K562 (cell line): ENCODE measurements around the gene RAD1. TPM values are rescaled to one million over a fixed set of nuclear protein-coding genes. Genes with fewer than 3 reads are reported as not detected.
A peak's percentile ranks its signal among the peaks of the same experiment; 100 is the strongest.

Experiments
- ADNP ChIP-seq: fragments of 200-800 bp; sonication (Bioruptor generic); IDR thresholded peaks from 2 replicates; pipeline ENCODE4 v1.6.1; 2016; ENCODE audit warnings: missing genetic modification characterization, missing compliant biosample characterization
- CBX5 ChIP-seq: IDR thresholded peaks from 2 replicates; pipeline ENCODE4 v1.6.1; 2014; ENCODE audit warnings: low read depth, borderline replicate concordance
- CHD1 ChIP-seq: fragments of 200-600 bp; sonication (generic); IDR thresholded peaks from one replicate; pipeline ENCODE4 v1.6.1; 2012; ENCODE audit warnings: mild to moderate bottlenecking, moderate library complexity, low read length, inconsistent platforms
- CREBBP ChIP-seq: IDR thresholded peaks from one replicate; pipeline ENCODE4 v1.6.1; 2012; ENCODE audit warnings: low read depth, mild to moderate bottlenecking, control low read depth, inconsistent platforms, low read length
- FOXJ3 ChIP-seq: sonication (generic); formaldehyde crosslinking; IDR thresholded peaks from 2 replicates; pipeline ENCODE4 v1.4.0; 2020; ENCODE audit warnings: mild to moderate bottlenecking, missing genetic modification reagents
- HDAC6 ChIP-seq: IDR thresholded peaks from 2 replicates; pipeline ENCODE4 v1.6.1; 2012; ENCODE audit warnings: low read depth, mild to moderate bottlenecking, control low read depth, inconsistent platforms, low read length, moderate library complexity
- HDAC8 ChIP-seq: fragments of 450-650 bp; IDR thresholded peaks from 2 replicates; pipeline ENCODE4 v1.6.1; 2016; ENCODE audit warnings: mild to moderate bottlenecking, missing genetic modification characterization, moderate library complexity, missing compliant biosample characterization
- HIVEP1 ChIP-seq: fragments of 250-450 bp; sonication (Bioruptor Pico); IDR thresholded peaks from 2 replicates; pipeline ENCODE4 v1.4.0; 2020; ENCODE audit warnings: mild to moderate bottlenecking
- HNRNPL ChIP-seq: fragments of 200-400 bp; formaldehyde crosslinking; IDR thresholded peaks from 2 replicates; pipeline ENCODE4 v1.6.1; 2017; ENCODE audit warnings: low read depth, mild to moderate bottlenecking, low read length
- KLF10 ChIP-seq: fragments of 250-450 bp; sonication (Bioruptor Pico); IDR thresholded peaks from 2 replicates; pipeline ENCODE4 v1.6.1; 2021; ENCODE audit warnings: matching md5 sums
- MAFK ChIP-seq: IDR thresholded peaks from 2 replicates; pipeline ENCODE4 v1.6.1; 2011; ENCODE audit warnings: low read length, improper control_type of control experiment
- MAZ ChIP-seq, 2 experiments: fragments of 450-650 bp in 1 of 2; sonication (generic) in 1 of 2; formaldehyde crosslinking; IDR thresholded peaks in 1 of 2; conservative IDR thresholded peaks in 1 of 2; 2 replicates each; pipeline versions ENCODE4 v1.4.0 to v1.5.0; 2020; ENCODE audit warnings: mild to moderate bottlenecking in 1 of 2, missing genetic modification reagents in 1 of 2
- NFRKB ChIP-seq: fragments of 450-650 bp; IDR thresholded peaks from 2 replicates; pipeline ENCODE4 v1.6.1; 2016; ENCODE audit warnings: low read depth
- POLR3G ChIP-seq: IDR thresholded peaks from 2 replicates; pipeline ENCODE4 v1.6.1; 2011; ENCODE audit not compliant: insufficient read length, insufficient replicate concordance; ENCODE audit errors: extremely low read depth
- RFX1 ChIP-seq: fragments of 450-650 bp; IDR thresholded peaks from 2 replicates; pipeline ENCODE4 v1.6.1; 2016; ENCODE audit warnings: mild to moderate bottlenecking, moderate library complexity
- TCF7 ChIP-seq: sonication (generic); IDR thresholded peaks from 2 replicates; pipeline ENCODE4 v1.6.1; 2016; ENCODE audit warnings: antibody characterized with exemption, borderline replicate concordance
- TEAD2 ChIP-seq: fragments of 450-650 bp; IDR thresholded peaks from 2 replicates; pipeline ENCODE4 v1.6.1; 2016; ENCODE audit warnings: missing genetic modification characterization, control low read depth, missing compliant biosample characterization
- TFAP4 ChIP-seq: sonication (generic); formaldehyde crosslinking; IDR thresholded peaks from 2 replicates; pipeline ENCODE4 v1.8.0; 2022; ENCODE audit warnings: missing genetic modification reagents, mild to moderate bottlenecking, moderate library complexity, borderline replicate concordance
- ZNF232 ChIP-seq: sonication (generic); formaldehyde crosslinking; IDR thresholded peaks from 2 replicates; pipeline ENCODE4 v1.8.0; 2022; ENCODE audit warnings: mild to moderate bottlenecking, missing genetic modification reagents
- polyA plus RNA-seq, 8 experiments: library from polyadenylated mRNA; depleted of rRNA in 4 of 8; stranded (reverse) in 5 of 8; unstranded in 3 of 8; fragments of >200 nt; fragmentation: Nextera tagmentation in 2 of 8; fragmentation: Illumina TruSeq in 1 of 8; extraction: Ambion mirVana in 2 of 8; extraction: Trizol in 1 of 8; gene quantifications; 2 replicates each; pipeline versions ENCODE4 v1.2.1 to v1.2.3, GENCODE V29; 2011 to 2014; ENCODE audit warnings: inconsistent platforms in 1 of 8, missing spikeins in 1 of 8
- total RNA-seq, 7 experiments: library from RNA; depleted of rRNA in 6 of 7; stranded (reverse); fragments of >200 nt in 6 of 7; fragmentation: Illumina TruSeq in 2 of 7; extraction: Trizol in 2 of 7; gene quantifications; 2 replicates each; pipeline versions ENCODE4 v1.2.1 to v1.2.3, GENCODE V29; 2011 to 2021; ENCODE audit warnings: low replicate concordance in 1 of 7
- TF ChIP-seq, protein P1 (sequence below), 2 experiments: fragments of 450-650 bp in 1 of 2; sonication (generic) in 1 of 2; formaldehyde crosslinking in 1 of 2; IDR thresholded peaks in 1 of 2; conservative IDR thresholded peaks in 1 of 2; 2 replicates each; pipeline versions ENCODE4 v1.6.1 to v1.8.1; 2016 to 2023; ENCODE audit warnings: mild to moderate bottlenecking in 2 of 2, moderate library complexity in 2 of 2, inconsistent platforms in 1 of 2, missing genetic modification reagents in 1 of 2
- TF ChIP-seq, protein P2 (sequence below): sonication (generic); formaldehyde crosslinking; IDR thresholded peaks from 2 replicates; pipeline ENCODE4 v1.8.0; 2022; ENCODE audit warnings: mild to moderate bottlenecking, low read depth, missing genetic modification reagents
- TF ChIP-seq, protein P3 (sequence below), 2 experiments: fragments of 450-650 bp; IDR thresholded peaks; 2 replicates each; pipeline ENCODE4 v1.6.1; 2018; ENCODE audit warnings: mild to moderate bottlenecking in 2 of 2, low read depth in 1 of 2; ENCODE audit not compliant: partially characterized antibody in 2 of 2

The RAD1 gene
- total and polyA plus RNA-seq, 9 of the 15 experiments (the other 6 are each of a cell fraction or from before 2014, with no cell fraction given) = 44.5 to 148 (median 60.8) TPM

- TF ChIP-seq, protein P1, sequence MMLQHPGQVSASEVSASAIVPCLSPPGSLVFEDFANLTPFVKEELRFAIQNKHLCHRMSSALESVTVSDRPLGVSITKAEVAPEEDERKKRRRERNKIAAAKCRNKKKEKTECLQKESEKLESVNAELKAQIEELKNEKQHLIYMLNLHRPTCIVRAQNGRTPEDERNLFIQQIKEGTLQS (IDR thresholded peaks at IDR 0.05) = no peak
- TF ChIP-seq, protein P1 (CRISPR knock-in tag; conservative IDR thresholded peaks at IDR 0.05) = no peak
- no peak for TF ChIP-seq FOXJ3 (CRISPR knock-in tag)
- TF ChIP-seq CREBBP = no peak
- TF ChIP-seq KLF10 (CRISPR knock-in tag) = no peak
- peak; percentile 100 for TF ChIP-seq NFRKB
- TF ChIP-seq MAZ (CRISPR knock-in tag; conservative IDR thresholded peaks at IDR 0.05 in 1 of 2, IDR thresholded peaks at IDR 0.05 in 1 of 2) = peak; percentile 81 to 94
- no peak for TF ChIP-seq HNRNPL
- no peak for TF ChIP-seq HIVEP1 (CRISPR knock-in tag)
- TF ChIP-seq RFX1 = no peak
- no peak for TF ChIP-seq HDAC8 (tag)
- TF ChIP-seq HDAC6 = no peak
- TF ChIP-seq ADNP (tag) = no peak
- no peak for TF ChIP-seq CHD1
- TF ChIP-seq, protein P2, sequence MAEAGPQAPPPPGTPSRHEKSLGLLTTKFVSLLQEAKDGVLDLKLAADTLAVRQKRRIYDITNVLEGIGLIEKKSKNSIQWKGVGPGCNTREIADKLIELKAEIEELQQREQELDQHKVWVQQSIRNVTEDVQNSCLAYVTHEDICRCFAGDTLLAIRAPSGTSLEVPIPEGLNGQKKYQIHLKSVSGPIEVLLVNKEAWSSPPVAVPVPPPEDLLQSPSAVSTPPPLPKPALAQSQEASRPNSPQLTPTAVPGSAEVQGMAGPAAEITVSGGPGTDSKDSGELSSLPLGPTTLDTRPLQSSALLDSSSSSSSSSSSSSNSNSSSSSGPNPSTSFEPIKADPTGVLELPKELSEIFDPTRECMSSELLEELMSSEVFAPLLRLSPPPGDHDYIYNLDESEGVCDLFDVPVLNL = peak; percentile 84
- TF ChIP-seq CBX5 = 0 out of 2 replicates have a peak, but pooled peaks have one; percentile 6
- no peak; the same call in 1 of the 2 replicates for TF ChIP-seq ZNF232 (CRISPR knock-in tag)
- peak; percentile 17; the same call in 1 of the 2 replicates for TF ChIP-seq MAFK
- no peak for TF ChIP-seq TCF7
- TF ChIP-seq POLR3G = no peak
- TF ChIP-seq, protein P3, sequence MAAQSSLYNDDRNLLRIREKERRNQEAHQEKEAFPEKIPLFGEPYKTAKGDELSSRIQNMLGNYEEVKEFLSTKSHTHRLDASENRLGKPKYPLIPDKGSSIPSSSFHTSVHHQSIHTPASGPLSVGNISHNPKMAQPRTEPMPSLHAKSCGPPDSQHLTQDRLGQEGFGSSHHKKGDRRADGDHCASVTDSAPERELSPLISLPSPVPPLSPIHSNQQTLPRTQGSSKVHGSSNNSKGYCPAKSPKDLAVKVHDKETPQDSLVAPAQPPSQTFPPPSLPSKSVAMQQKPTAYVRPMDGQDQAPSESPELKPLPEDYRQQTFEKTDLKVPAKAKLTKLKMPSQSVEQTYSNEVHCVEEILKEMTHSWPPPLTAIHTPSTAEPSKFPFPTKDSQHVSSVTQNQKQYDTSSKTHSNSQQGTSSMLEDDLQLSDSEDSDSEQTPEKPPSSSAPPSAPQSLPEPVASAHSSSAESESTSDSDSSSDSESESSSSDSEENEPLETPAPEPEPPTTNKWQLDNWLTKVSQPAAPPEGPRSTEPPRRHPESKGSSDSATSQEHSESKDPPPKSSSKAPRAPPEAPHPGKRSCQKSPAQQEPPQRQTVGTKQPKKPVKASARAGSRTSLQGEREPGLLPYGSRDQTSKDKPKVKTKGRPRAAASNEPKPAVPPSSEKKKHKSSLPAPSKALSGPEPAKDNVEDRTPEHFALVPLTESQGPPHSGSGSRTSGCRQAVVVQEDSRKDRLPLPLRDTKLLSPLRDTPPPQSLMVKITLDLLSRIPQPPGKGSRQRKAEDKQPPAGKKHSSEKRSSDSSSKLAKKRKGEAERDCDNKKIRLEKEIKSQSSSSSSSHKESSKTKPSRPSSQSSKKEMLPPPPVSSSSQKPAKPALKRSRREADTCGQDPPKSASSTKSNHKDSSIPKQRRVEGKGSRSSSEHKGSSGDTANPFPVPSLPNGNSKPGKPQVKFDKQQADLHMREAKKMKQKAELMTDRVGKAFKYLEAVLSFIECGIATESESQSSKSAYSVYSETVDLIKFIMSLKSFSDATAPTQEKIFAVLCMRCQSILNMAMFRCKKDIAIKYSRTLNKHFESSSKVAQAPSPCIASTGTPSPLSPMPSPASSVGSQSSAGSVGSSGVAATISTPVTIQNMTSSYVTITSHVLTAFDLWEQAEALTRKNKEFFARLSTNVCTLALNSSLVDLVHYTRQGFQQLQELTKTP (IDR thresholded peaks at IDR 0.05; ENCODE audit: low read depth in 1 of 2, partially characterized antibody in 2 of 2) = peak in 1 of 2 experiments; percentile 64
- TF ChIP-seq TFAP4 = peak; percentile 90
- no peak for TF ChIP-seq TEAD2 (tag)
Observed at GRCh38 chr5:34915139-34915855, at the start of gene RAD1, which contains the start of gene BRIX1 (continued).
